Transverse colon (tissue), 4 donors: ENCODE data around the gene HSPBP1. TPM values are rescaled to one million over a fixed set of nuclear protein-coding genes. Genes with fewer than 3 reads are reported as not detected.

Experiments used
- DNase-seq: peaks from one replicate; pipeline ENCODE4 v3.0.0-alpha.2; 2019
- H3K27ac ChIP-seq, 4 donors: fragments of 200-600 bp; sonication (generic); 2 replicates each; pipeline ENCODE4 v1.5.1; 2016 to 2018; ENCODE audit warnings: inconsistent platforms in 4 of 4
- H3K27me3 ChIP-seq: fragments of 200-600 bp; sonication (generic); 2 replicates; pipeline ENCODE4 v1.5.1; 2017; ENCODE audit warnings: inconsistent platforms
- H3K36me3 ChIP-seq, 4 donors: fragments of 200-600 bp; sonication (generic); 2 replicates each; pipeline ENCODE4 v1.5.1; 2017 to 2019; ENCODE audit warnings: inconsistent platforms in 4 of 4
- H3K4me1 ChIP-seq, 4 donors: fragments of 200-600 bp; sonication (generic); 2 replicates each; pipeline ENCODE4 v1.5.1; 2017 to 2020; ENCODE audit warnings: inconsistent platforms in 4 of 4
- H3K4me3 ChIP-seq, 4 donors: fragments of 200-600 bp; sonication (generic); 1 replicate in 1 of 4; 2 replicates in 3 of 4; pipeline versions ENCODE4 v1.5.1 to v1.6.1; 2017 to 2019; ENCODE audit warnings: inconsistent platforms in 4 of 4
- H3K9me3 ChIP-seq, 2 donors: fragments of 200-600 bp; sonication (generic); 2 replicates each; pipeline ENCODE4 v1.5.1; 2017 to 2019; ENCODE audit warnings: inconsistent platforms in 2 of 2
- CTCF ChIP-seq, 5 experiments: fragments of 200-600 bp in 3 of 5; fragments of 450-650 bp in 2 of 5; sonication (generic) in 3 of 5; IDR thresholded peaks; 1 replicate in 2 of 5; 2 replicates in 3 of 5; pipeline ENCODE4 v1.5.1; 2016 to 2017; ENCODE audit warnings: antibody characterized with exemption in 5 of 5, inconsistent platforms in 3 of 5, mild to moderate bottlenecking in 2 of 5, moderate library complexity in 1 of 5
- EP300 ChIP-seq: sonication (generic); formaldehyde crosslinking; IDR thresholded peaks from one replicate; pipeline ENCODE4 v1.6.1; 2017; ENCODE audit warnings: antibody characterized with exemption, low read depth
- POLR2A ChIP-seq: fragments of 450-650 bp; IDR thresholded peaks from one replicate; pipeline ENCODE4 v1.6.1; 2016; ENCODE audit warnings: antibody characterized with exemption, mild to moderate bottlenecking, moderate library complexity
- POLR2AphosphoS5 ChIP-seq, 3 donors: sonication (generic); formaldehyde crosslinking; IDR thresholded peaks; one replicate each; pipeline ENCODE4 v1.6.1; 2016; ENCODE audit warnings: antibody characterized with exemption in 3 of 3
- WGBS, 2 donors: methylation state at CpG; one replicate each; pipeline ENCODE4 v1.1.5; 2018; ENCODE audit warnings: low coverage in 1 of 2; 5-methylcytosine and 5-hydroxymethylcytosine counted together
- in situ Hi-C, 4 donors: fragments of 200-750 bp; cut with MboI; loops; one replicate each; pipeline versions ENCODE4 v1.15.0 to v1.15.1; 2017; ENCODE audit warnings: low sequenced_read_pairs in 3 of 4, low pct_ligation_motif_present in 1 of 4, low pct_unique_long_range_greater_than_20kb in 1 of 4
- intact Hi-C: fragments of 100-400 bp; cut with DNase I; formaldehyde crosslinking; loops from one replicate; pipeline ENCODE4 v1.15.1; 2023; ENCODE audit warnings: low total_unique reads
- total RNA-seq, 4 donors: library from RNA; depleted of rRNA; stranded (reverse); fragments of >200 nt; gene quantifications; one replicate each; pipeline ENCODE4 v1.1.0, GENCODE V29; 2016

Gene HSPBP1
- total RNA-seq, 4 donors from 2014 or later = 4.5 to 98.7 (median 27.0) TPM

GRCh38 chr19:55308281-55308680 lies 28.4 kb upstream of the HSPBP1 start:
- no peak for TF ChIP-seq CTCF (IDR thresholded peaks at IDR 0.05)
- TF ChIP-seq POLR2A = no peak
- TF ChIP-seq EP300 = no peak
- no peak for TF ChIP-seq POLR2AphosphoS5 (IDR thresholded peaks at IDR 0.05)
- H3K36me3 ChIP-seq = no peaks in the 10 kb centered on the region
- intact Hi-C loops (no loop called here), in situ Hi-C loops (no loop called here)
- H3K4me1 ChIP-seq = no peaks in the 10 kb centered on the region
- 89% methylated on average over 6 of the region's 11 CpGs; no CpG with 5 or more reads in 1 of the 2 donors for WGBS, 2 donors
- DNase-seq = no peak
- no peak overlapping the region for H3K4me3 ChIP-seq
- H3K9me3 ChIP-seq = no peaks in the 10 kb centered on the region
- no peak overlapping the region for H3K27ac ChIP-seq
- H3K27me3 ChIP-seq = no peaks in the 10 kb centered on the region

GRCh38 chr19:55306712-55307111 lies 26.8 kb upstream of the HSPBP1 start:
- H3K4me1 ChIP-seq = peaks cover 0 to 6% (median 5%) of the 10 kb centered on the region in 4 donors
- intact Hi-C loops (no loop called here), in situ Hi-C loops (no loop called here)
- no peak overlapping the region for H3K27ac ChIP-seq
- H3K4me3 ChIP-seq = no peak overlapping the region
- H3K27me3 ChIP-seq = no peaks in the 10 kb centered on the region
- 43 to 64% methylated on average over 1 to 3 of the region's 3 CpGs for WGBS, 2 donors
- no peaks in the 10 kb centered on the region for H3K36me3 ChIP-seq
- TF ChIP-seq POLR2A (no peak), EP300 (no peak), POLR2AphosphoS5 (IDR thresholded peaks at IDR 0.05) (no peak)
- DNase-seq = no peak
- H3K9me3 ChIP-seq = no peaks in the 10 kb centered on the region

DNA sequence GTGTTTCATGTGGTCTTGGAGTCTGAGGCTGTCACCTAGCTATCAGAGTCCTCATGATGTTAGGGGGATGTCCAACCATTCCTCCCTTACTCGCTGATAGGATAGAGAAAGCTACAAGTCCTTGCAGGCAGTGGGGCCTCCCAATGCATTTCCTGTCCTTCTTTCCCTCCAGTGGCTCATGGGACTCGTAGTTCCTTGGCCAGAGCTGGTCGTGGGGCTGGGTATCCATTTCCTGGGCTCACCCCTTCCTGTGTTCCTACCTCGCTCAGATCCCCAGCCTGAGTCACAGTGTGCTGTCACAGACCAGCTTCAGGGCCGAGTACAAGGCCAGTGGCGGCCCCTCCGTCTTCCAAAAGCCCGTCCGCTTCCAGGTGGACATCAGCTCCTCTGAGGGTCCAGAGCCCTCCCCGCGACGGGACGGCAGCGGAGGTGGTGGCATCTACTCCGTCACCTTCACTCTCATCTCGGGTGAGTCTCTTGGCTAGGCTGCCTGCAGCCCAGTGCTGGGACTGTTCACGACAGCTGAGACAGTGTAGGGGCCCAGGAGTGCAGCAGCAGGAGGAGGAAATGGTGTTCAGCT lies 26.2 kb upstream of the HSPBP1 start:
- Histone ChIP-seq H3K4me3 (no peak overlapping the region), H3K9me3 (no peaks in the 10 kb centered on the region), H3K27ac (no peak overlapping the region), H3K27me3 (no peaks in the 10 kb centered on the region), H3K36me3 (no peaks in the 10 kb centered on the region), H3K4me1 (peaks cover 4 to 10% (median 9%) of the 10 kb centered on the region in 4 donors)
- no peak for DNase-seq
- in situ Hi-C loops (no loop called here), intact Hi-C loops (no loop called here)
- no peak for TF ChIP-seq EP300
- no peak for TF ChIP-seq CTCF (IDR thresholded peaks at IDR 0.05)
- no peak for TF ChIP-seq POLR2AphosphoS5 (IDR thresholded peaks at IDR 0.05)
- TF ChIP-seq POLR2A = no peak
- WGBS, 2 donors = 89% methylated on average over 17 of the region's 17 CpGs; no CpG with 5 or more reads in 1 of the 2 donors

GRCh38 chr19:55305491-55305890 lies 25.6 kb upstream of the HSPBP1 start:
- 58 to 84% methylated on average over 3 to 7 of the region's 9 CpGs for WGBS, 2 donors
- DNase-seq = no peak
- in situ Hi-C loops (no loop called here), intact Hi-C loops (no loop called here)
- H3K27me3 ChIP-seq = no peaks in the 10 kb centered on the region
- TF ChIP-seq EP300 (no peak), CTCF (IDR thresholded peaks at IDR 0.05) (no peak), POLR2A (no peak), POLR2AphosphoS5 (IDR thresholded peaks at IDR 0.05) (no peak)
- H3K4me1 ChIP-seq = peaks cover 4 to 10% (median 9%) of the 10 kb centered on the region in 4 donors
- no peaks in the 10 kb centered on the region for H3K9me3 ChIP-seq
- no peak overlapping the region for H3K4me3 ChIP-seq
- H3K27ac ChIP-seq = no peak overlapping the region
- no peaks in the 10 kb centered on the region for H3K36me3 ChIP-seq
